HG02852 (cell line): ENCODE data around the gene PCDHGB4.
"Not testable (repeated sequence)": the region's sequence is repeated elsewhere in the genome, so short reads cannot be mapped to it uniquely, and the experiment has no call there.

ENCODE experiments used
- ATAC-seq: cut with Tn5 transposase; IDR thresholded peaks from one replicate; pipeline ENCODE4 v1.9.1; 2021; ENCODE audit warnings: mild to moderate bottlenecking, moderate library complexity; ENCODE audit not compliant: unreplicated experiment

Gene PCDHGB4

DNA sequence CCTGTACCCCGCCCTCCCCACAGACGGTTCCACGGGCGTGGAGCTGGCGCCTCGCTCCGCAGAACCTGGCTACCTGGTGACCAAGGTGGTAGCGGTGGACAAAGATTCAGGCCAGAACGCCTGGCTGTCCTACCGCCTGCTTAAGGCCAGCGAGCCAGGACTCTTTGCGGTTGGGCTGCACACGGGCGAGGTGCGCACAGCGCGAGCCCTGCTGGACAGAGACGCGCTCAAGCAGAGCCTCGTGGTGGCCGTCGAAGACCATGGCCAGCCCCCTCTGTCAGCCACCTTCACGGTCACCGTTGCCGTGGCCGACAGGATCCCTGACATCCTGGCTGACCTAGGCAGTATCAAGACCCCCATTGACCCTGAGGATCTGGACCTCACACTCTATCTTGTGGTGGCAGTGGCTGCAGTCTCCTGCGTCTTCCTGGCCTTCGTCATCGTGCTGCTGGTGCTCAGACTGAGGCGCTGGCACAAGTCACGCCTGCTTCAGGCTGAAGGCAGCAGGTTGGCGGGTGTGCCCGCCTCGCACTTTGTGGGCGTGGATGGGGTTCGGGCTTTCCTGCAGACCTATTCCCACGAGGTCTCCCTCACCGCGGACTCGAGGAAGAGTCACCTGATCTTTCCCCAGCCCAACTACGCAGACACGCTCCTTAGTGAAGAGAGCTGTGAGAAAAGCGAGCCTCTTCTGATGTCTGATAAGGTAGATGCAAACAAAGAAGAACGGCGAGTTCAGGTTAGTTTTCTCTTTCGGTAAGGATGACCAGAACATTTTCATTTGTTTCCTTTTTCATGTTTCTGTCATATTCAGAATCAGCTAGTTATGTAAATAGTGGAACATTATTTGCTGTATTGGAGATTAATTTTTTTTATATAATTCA is 21.2 kb upstream of the PCDHGB4 start:
- ATAC-seq = no peak

DNA sequence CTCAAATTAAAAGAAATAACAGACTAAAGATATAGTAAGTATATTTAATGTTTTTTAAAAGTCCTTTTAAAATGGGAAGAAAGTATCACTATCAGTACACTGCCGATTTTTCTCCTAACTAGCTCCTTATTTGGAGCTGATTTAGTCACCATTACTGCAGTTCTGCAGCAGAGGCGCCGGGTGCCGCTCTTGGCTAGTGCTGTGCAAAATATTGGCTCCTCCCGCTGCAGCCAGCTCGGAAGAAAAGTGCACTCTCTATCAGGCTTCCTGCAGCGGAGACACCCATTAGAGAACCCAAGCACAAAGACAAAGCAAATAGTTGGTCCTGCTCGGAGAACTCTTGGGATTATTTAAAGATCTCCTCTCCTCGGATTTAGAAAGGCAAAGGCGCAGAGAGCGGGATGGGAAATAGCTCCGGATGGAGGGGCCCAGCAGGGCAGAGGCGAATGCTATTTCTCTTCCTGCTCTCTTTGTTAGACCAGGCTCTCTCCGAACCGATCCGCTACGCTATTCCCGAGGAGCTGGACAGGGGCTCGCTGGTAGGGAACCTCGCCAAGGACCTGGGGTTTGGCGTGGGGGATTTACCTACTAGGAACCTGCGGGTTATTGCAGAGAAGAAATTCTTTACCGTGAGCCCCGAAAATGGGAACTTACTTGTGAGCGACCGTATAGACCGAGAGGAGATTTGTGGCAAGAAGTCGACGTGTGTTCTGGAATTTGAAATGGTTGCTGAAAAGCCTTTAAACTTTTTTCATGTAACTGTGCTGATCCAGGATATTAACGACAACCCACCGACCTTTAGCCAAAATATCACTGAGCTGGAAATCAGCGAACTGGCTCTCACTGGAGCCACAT is 17.3 kb upstream of the PCDHGB4 start, which contains the start of gene PCDHGB3:
TSS of gene PCDHGB3 (plus strand) at position 249 of the 855 bp plus-strand sequence. CDS start at position 402, 153 bp downstream.
- ATAC-seq = peak; percentile 77

DNA sequence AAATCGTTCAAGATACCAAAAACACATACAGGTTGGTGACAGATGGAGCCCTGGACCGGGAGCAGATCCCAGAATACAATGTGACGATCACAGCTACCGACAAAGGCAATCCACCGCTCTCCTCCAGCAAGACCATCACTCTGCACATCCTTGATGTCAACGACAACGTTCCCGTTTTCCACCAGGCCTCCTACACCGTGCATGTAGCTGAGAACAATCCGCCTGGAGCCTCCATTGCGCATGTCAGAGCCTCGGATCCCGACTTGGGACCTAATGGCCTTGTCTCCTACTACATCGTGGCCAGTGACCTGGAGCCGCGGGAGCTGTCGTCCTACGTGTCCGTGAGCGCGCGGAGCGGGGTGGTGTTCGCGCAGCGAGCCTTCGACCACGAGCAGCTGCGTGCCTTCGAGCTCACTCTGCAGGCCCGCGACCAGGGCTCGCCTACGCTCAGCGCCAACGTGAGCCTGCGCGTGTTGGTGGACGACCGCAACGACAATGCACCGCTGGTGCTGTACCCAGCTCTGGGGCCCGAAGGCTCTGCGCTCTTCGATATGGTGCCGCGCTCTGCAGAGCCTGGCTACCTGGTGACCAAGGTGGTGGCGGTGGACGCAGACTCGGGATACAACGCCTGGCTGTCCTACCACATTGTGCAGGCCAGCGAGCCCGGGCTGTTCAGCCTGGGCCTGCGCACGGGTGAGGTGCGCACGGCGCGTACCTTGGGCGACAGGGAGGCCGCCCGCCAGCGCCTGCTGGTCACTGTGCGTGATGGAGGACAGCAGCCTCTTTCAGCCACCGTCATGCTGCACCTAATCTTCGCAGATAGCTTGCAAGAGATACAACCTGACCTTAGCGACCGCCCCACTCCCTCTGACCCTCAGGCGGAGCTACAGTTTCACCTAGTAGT is 15.7 kb upstream of the PCDHGB4 start:
- no peak for ATAC-seq

DNA sequence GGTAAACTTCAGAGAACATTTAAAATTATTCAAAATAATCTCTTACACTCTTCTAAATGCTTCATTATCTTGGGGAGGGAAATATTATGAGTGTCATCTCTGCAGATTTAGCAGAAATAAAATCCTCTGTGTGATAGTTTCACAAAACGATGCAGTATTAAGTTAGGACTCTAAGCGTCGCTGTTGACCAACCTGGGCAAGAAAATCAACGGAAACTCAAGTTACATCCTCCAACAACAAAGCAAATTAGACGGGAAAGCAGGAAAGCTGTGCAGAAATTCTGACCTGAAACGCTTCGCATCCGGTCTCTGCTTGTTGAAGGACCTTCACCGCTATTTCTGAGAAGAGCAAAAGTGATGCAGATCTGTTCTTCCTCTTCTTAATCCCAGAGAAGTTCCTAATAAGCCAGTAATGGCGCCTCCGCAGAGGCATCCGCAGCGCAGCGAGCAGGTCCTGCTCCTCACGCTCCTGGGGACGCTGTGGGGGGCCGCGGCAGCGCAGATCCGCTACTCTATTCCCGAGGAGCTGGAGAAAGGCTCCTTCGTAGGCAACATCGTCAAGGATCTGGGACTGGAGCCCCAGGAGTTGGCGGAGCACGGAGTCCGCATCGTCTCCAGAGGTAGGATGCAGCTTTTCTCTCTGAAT is 13.7 kb upstream of the PCDHGB4 start, which contains the start of gene PCDHGA6:
TSS of gene PCDHGA6 (plus strand) at position 219 of the 645 bp plus-strand sequence. CDS start at position 412, 193 bp downstream.
- ATAC-seq = no peak

DNA sequence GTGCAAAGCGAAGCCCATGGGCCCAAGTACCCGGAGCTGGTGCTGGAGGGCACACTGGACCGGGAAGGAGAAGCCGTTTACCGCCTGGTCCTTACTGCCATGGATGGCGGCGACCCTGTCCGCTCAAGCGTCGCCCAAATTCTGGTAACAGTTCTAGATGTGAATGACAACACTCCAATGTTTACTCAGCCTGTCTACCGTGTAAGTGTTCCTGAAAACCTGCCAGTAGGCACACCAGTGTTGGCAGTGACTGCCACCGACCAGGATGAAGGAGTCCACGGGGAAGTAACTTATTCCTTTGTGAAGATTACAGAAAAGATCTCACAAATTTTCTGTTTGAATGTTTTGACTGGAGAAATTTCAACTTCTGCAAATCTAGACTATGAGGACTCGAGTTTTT is 12.9 kb upstream of the PCDHGB4 start:
- ATAC-seq = no peak

DNA sequence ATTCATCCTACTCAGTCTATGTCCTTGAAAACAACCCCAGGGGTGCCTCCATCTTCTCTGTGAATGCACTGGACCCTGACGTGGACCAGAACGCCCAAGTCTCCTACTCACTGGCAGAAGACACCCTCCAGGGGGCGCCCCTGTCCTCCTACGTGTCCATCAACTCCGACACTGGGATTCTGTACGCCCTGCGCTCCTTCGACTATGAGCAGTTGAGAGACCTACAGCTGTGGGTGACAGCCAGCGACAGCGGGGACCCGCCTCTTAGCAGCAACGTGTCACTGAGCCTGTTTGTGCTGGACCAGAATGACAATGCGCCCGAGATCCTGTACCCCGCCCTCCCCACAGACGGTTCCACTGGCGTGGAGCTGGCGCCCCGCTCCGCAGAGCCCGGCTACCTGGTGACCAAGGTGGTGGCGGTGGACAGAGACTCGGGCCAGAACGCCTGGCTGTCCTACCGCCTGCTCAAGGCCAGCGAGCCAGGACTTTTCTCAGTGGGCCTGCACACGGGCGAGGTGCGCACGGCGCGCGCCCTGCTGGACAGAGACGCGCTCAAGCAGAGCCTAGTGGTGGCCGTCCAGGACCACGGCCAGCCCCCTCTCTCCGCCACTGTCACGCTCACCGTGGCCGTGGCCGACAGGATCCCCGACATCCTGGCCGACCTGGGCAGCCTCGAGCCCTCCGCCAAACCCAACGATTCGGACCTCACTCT is 11.9 kb upstream of the PCDHGB4 start:
- not testable (repeated sequence) for ATAC-seq

DNA sequence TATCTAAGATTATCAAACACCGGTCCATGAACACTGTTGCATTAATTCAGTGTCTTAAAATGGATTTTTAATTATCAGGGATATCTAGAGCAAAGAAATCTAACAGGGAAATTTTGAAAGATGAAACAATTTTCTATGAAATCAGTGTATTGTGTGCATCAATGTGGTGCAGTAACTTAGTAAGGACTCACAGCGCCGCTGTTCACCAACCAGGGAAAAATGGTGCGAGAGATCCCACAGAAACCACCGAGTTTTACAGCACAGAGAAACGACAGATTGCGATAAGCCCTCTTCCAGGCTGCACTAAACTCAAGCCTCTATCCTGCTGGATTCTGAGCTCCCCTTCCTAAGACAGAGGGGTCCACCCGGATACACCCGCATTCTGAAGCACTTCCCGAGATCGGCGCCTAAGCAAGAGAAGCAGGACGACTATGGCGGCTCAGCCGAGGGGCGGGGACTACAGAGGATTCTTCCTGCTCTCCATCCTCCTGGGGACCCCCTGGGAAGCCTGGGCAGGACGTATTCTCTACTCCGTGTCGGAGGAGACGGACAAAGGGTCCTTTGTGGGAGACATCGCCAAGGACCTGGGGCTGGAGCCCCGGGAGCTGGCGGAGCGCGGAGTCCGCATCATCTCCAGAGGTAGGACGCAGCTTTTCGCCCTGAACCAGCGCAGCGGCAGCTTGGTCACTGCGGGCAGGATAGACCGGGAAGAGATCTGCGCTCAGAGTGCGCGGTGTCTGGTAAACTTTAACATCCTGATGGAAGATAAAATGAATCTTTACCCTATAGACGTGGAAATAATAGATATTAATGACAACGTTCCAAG is 4.8 kb upstream of the PCDHGB4 start, which contains the start of gene PCDHGA7:
TSS of gene PCDHGA7 (plus strand) at position 274 of the 826 bp plus-strand sequence. CDS start at position 432, 158 bp downstream.
- no peak for ATAC-seq

DNA sequence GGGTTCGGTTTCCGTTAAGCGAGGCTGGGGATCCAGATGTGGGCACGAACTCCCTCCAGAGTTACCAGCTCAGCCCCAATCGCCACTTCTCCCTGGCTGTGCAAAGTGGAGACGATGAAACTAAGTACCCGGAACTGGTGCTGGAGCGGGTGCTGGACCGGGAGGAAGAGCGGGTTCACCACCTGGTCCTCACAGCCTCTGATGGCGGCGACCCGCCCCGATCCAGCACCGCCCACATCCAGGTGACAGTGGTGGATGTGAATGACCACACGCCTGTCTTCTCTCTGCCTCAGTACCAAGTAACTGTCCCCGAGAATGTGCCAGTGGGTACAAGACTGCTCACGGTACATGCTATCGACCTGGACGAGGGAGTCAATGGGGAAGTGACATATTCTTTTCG is 4.2 kb upstream of the PCDHGB4 start:
- ATAC-seq = no peak

DNA sequence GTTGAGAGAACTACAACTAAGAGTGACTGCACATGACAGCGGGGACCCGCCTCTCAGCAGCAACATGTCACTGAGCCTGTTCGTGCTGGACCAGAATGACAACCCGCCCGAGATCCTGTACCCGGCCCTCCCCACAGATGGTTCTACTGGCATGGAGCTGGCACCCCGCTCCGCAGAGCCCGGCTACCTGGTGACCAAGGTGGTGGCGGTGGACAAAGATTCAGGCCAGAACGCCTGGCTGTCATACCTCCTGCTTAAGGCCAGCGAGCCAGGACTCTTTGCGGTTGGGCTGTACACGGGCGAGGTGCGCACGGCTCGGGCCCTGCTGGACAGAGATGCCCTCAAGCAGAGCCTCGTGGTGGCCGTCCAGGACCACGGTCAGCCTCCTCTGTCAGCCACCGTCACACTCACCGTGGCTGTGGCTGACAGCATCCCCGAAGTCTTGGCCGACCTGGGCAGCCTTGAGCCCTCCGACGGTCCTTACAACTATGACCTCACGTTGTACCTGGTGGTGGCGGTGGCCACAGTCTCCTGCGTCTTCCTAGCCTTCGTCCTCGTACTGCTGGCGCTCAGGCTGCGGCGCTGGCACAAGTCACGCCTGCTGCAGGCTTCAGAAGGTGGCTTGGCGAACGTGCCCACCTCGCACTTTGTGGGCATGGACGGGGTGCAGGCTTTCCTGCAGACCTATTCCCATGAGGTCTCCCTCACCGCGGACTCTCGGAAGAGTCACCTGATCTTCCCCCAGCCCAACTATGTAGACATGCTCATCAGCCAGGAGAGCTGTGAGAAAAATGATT is 2.8 kb upstream of the PCDHGB4 start:
- no peak for ATAC-seq

DNA sequence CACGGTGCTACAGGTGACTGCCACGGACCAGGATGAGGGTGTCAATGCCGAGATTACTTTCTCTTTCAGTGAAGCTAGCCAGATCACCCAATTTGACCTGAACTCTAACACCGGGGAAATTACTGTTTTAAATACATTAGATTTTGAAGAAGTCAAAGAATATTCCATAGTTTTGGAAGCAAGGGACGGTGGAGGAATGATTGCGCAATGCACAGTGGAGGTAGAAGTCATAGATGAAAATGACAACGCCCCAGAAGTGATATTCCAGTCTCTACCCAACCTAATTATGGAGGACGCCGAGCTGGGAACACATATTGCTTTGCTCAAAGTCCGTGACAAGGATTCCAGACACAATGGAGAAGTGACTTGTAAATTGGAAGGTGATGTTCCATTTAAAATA is 1.2 kb downstream of the PCDHGB4 start:
- no peak for ATAC-seq

DNA sequence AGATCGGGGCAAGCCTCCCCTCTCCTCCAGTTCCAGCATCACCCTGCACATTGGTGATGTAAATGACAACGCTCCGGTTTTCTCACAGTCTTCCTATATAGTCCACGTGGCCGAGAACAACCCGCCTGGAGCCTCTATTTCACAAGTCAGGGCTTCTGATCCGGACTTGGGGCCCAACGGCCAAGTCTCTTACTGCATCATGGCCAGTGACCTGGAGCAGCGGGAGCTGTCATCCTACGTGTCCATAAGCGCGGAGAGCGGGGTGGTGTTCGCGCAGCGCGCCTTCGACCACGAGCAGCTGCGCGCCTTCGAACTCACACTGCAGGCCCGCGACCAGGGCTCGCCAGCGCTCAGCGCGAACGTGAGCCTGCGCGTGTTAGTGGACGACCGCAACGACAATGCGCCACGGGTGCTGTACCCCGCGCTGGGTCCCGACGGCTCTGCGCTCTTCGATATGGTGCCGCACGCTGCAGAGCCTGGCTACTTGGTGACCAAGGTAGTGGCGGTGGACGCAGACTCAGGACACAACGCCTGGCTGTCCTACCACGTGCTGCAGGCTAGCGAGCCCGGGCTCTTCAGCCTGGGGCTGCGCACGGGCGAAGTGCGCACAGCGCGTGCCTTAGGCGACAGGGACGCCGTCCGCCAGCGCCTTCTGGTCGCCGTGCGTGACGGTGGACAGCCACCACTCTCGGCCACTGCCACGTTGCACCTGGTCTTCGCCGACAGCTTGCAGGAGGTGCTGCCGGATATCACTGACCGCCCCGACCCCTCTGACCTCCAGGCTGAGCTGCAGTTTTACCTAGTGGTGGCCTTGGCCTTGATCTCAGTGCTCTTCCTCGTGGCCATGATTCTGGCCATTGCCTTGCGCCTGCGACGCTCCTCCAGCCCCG is 1.9 kb downstream of the PCDHGB4 start:
- no peak for ATAC-seq

DNA sequence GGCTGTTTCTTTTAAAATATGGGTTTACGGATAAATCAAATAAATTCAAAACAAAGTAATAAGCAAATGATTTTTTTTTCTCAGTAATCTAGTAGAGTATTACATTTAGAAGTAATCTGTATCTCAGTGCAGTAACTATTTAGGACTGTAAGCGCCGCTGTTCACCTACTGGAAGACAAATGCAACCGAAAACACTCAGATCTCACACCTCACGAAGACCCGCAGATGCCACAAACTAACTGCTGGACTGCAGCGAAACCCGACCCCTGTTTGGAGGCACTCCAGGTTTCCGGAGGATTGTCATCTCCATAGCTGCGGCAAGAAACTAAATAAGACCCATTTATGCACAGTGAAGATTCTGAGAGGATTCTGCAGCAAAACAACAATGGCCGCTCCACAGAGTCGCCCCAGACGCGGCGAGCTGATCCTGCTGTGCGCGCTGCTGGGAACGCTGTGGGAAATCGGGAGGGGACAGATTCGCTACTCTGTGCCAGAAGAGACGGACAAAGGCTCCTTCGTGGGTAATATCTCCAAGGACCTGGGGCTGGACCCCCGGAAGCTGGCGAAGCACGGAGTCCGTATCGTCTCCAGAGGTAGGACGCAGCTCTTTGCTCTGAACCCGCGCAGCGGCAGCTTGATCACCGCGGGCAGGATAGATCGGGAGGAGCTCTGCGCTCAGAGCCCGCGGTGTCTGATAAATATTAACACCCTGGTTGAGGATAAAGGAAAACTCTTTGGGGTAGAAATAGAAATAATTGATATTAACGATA is 5.1 kb downstream of the PCDHGB4 start, which contains the start of gene PCDHGA8:
TSS of gene PCDHGA8 (plus strand) at position 205 of the 770 bp plus-strand sequence. CDS start at position 386, 181 bp downstream.
- ATAC-seq = no peak

DNA sequence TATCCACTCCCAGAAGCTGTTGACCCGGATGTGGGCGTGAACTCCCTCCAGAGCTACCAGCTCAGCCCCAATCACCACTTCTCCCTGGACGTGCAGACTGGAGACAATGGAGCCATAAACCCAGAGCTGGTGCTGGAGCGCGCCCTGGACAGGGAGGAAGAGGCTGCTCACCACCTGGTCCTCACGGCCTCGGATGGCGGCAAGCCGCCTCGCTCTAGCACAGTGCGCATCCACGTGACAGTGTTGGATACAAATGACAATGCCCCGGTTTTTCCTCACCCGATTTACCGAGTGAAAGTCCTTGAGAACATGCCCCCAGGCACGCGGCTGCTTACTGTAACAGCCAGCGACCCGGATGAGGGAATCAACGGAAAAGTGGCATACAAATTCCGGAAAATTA is 5.8 kb downstream of the PCDHGB4 start:
- no peak for ATAC-seq

DNA sequence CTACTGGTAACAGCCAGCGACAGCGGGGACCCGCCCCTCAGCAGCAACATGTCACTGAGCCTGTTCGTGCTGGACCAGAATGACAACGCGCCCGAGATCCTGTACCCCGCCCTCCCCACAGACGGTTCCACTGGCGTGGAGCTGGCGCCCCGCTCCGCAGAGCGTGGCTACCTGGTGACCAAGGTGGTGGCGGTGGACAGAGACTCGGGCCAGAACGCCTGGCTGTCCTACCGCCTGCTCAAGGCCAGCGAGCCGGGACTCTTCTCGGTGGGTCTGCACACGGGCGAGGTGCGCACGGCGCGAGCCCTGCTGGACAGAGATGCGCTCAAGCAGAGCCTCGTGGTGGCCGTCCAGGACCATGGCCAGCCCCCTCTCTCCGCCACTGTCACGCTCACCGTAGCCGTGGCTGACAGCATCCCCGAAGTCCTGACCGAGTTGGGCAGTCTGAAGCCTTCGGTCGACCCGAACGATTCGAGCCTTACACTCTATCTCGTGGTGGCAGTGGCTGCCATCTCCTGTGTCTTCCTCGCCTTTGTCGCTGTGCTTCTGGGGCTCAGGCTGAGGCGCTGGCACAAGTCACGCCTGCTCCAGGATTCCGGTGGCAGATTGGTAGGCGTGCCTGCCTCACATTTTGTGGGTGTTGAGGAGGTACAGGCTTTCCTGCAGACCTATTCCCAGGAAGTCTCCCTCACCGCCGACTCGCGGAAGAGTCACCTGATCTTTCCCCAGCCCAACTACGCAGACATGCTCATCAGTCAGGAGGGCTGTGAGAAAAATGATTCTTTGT is 7.1 kb downstream of the PCDHGB4 start:
- not testable (repeated sequence) for ATAC-seq
